ENCODE data around the gene TBC1D17.

The TBC1D17 gene

DNA sequence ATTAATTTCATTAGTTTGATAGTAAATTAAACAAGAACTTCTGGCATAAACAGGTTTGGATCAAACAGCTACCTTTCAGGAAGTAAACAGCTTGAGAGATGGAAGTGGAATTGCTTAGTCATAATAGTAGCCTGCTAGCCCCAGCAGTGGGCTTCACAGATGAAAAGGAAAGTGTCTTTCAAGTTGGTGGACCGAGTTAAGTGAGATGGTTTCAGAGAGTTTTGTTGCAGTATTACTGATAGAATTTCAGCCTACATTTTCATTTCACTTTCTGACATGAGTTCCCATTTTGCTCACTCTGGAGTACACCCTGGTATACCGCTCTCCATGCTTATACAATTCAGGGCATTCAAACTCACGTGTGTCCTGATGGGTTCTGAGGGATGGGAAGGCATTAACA lies 28.6 kb upstream of the TBC1D17 start:
- H3K36me3 ChIP-seq (ENCODE audit: insufficient read depth): no peaks in the 10 kb centered on the region
- no peak for TF ChIP-seq CTCF (conservative IDR thresholded peaks at IDR 0.05; ENCODE audit: low read depth, low read length)
- peak overlapping the region; percentile 2; the same call in 1 of the 2 replicates for H3K27ac ChIP-seq
- H3K4me2 ChIP-seq: peak overlapping the region; percentile 32; the same call in 1 of the 2 replicates
- no peak overlapping the region for H3K4me3 ChIP-seq (IDR thresholded peaks at IDR 0.05; ENCODE audit: insufficient read depth, low read depth, low read length)
- peaks cover 28% of the 10 kb centered on the region for H3K79me2 ChIP-seq (ENCODE audit: insufficient read depth, low read depth)
- H2AFZ ChIP-seq (ENCODE audit: low read depth): no peak overlapping the region
- no peaks in the 10 kb centered on the region for H4K20me1 ChIP-seq (ENCODE audit: insufficient read depth)
- H3K9ac ChIP-seq: no peak overlapping the region
- H3K27me3 ChIP-seq (ENCODE audit: insufficient read depth, low read depth): no peaks in the 10 kb centered on the region
- peaks cover 71% of the 10 kb centered on the region for H3K4me1 ChIP-seq (ENCODE audit: low read depth, poor library complexity, severe bottlenecking)

DNA sequence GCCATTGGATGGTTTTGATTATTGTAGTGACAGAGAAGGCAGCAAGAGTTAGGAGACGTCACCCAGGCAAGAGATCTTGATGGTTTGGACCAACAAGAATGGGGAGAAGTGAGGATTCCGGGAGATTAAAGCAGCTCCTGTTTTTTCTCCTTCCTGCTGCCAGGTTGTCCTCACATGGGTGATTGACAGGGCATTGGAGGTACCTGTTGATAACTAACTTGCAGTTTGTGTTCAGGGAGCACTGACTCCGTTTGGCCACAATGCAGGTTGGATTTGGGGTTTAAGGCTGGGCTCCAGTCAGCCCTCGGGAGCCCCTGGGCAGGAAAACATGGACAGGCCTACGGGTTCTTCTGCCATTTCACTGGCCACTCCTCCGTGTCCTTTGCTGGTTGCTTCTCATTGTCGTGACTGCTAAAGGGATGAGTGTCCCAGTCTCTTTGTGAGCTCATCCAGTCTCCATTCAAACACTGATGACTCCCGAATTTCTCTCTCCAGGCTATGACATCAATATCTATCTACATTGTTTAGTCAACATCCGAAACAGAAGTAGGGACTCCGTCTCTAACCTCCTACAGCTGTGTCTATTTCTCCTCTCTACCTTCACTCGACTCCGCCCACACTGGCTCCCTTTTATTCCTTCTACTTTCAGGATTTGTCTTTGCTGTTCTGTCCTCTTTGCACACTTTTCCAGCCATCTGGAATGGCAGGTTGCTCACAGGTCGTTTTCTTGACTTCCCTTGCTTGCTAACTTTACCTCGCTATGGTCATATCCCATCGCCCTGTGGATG lies 27.9 kb upstream of the TBC1D17 start:
- H3K4me2 ChIP-seq: peak overlapping the region; percentile 58; the same call in 1 of the 2 replicates
- H4K20me1 ChIP-seq (ENCODE audit: insufficient read depth): no peaks in the 10 kb centered on the region
- no peaks in the 10 kb centered on the region for H3K27me3 ChIP-seq (ENCODE audit: insufficient read depth, low read depth)
- no peak overlapping the region for H3K27ac ChIP-seq
- H3K79me2 ChIP-seq (ENCODE audit: insufficient read depth, low read depth): peaks cover 35% of the 10 kb centered on the region
- no peak overlapping the region for H3K9ac ChIP-seq
- no peak overlapping the region for H3K4me3 ChIP-seq (IDR thresholded peaks at IDR 0.05; ENCODE audit: insufficient read depth, low read depth, low read length)
- no peak overlapping the region for H2AFZ ChIP-seq (ENCODE audit: low read depth)
- no peak for TF ChIP-seq CTCF (conservative IDR thresholded peaks at IDR 0.05; ENCODE audit: low read depth, low read length)
- no peaks in the 10 kb centered on the region for H3K36me3 ChIP-seq (ENCODE audit: insufficient read depth)
- peaks cover 64% of the 10 kb centered on the region for H3K4me1 ChIP-seq (ENCODE audit: low read depth, poor library complexity, severe bottlenecking)

DNA sequence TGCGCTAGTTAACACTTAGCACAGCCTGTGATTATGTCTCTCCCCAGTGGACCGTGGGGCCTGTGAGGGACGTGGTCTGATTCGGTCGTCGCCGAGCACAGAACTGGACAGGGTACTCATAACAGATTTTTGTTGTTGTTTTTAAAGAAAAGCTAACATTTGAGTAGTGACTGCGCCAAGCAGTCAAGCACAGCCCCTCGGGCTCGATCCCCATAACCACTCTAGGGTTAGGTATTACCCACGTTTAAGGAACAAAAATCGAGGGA lies 27.3 kb upstream of the TBC1D17 start:
- peak overlapping the region; percentile 92; the same call in 1 of the 2 replicates for H2AFZ ChIP-seq (ENCODE audit: low read depth)
- no peak overlapping the region for H3K4me3 ChIP-seq (IDR thresholded peaks at IDR 0.05; ENCODE audit: insufficient read depth, low read depth, low read length)
- no peak overlapping the region for H3K27ac ChIP-seq
- H3K4me2 ChIP-seq: peak overlapping the region; percentile 58; the same call in 1 of the 2 replicates
- H3K79me2 ChIP-seq (ENCODE audit: insufficient read depth, low read depth): peaks cover 35% of the 10 kb centered on the region
- H4K20me1 ChIP-seq (ENCODE audit: insufficient read depth): no peaks in the 10 kb centered on the region
- peak overlapping the region; percentile 94; the same call in 1 of the 2 replicates for H3K9ac ChIP-seq
- peaks cover 59% of the 10 kb centered on the region for H3K4me1 ChIP-seq (ENCODE audit: low read depth, poor library complexity, severe bottlenecking)
- no peaks in the 10 kb centered on the region for H3K27me3 ChIP-seq (ENCODE audit: insufficient read depth, low read depth)
- H3K36me3 ChIP-seq (ENCODE audit: insufficient read depth): no peaks in the 10 kb centered on the region
- no peak for TF ChIP-seq CTCF (conservative IDR thresholded peaks at IDR 0.05; ENCODE audit: low read depth, low read length)

GRCh38 chr19:49850487-49851342 lies 26.8 kb upstream of the TBC1D17 start, which contains the start of gene PTOV1:
PTOV1 (plus strand) TSS chr19:49851159.
- peak within 1 kb of the TSS; percentile 94 for H3K9ac ChIP-seq
- TF ChIP-seq CTCF (conservative IDR thresholded peaks at IDR 0.05; ENCODE audit: low read depth, low read length): no peak
- no peaks in the 10 kb centered on the region for H3K36me3 ChIP-seq (ENCODE audit: insufficient read depth)
- no peaks in the 10 kb centered on the region for H4K20me1 ChIP-seq (ENCODE audit: insufficient read depth)
- peak within 1 kb of the TSS; percentile 92 for H2AFZ ChIP-seq (ENCODE audit: low read depth)
- H3K4me3 ChIP-seq (IDR thresholded peaks at IDR 0.05; ENCODE audit: insufficient read depth, low read depth, low read length): no peak within 1 kb of the TSS
- H3K27ac ChIP-seq: peak within 1 kb of the TSS; percentile 87
- H3K4me2 ChIP-seq: peak within 1 kb of the TSS; percentile 58; the same call in 1 of the 2 replicates
- H3K79me2 ChIP-seq (ENCODE audit: insufficient read depth, low read depth): peaks cover 35% of the 10 kb centered on the region
- H3K4me1 ChIP-seq (ENCODE audit: low read depth, poor library complexity, severe bottlenecking): peaks cover 53% of the 10 kb centered on the region
- H3K27me3 ChIP-seq (ENCODE audit: insufficient read depth, low read depth): no peaks in the 10 kb centered on the region
